Keratinocyte (primary cell): Measurements from ENCODE around the gene USP33. TPM values are rescaled to one million over a fixed set of nuclear protein-coding genes. Genes with fewer than 3 reads are reported as not detected.
A peak's percentile ranks its signal among the peaks of the same experiment; 100 is the strongest.

ENCODE experiments used
- DNase-seq: peaks from one replicate; pipeline ENCODE4 v3.0.0-alpha.2; 2011; ENCODE audit warnings: low read depth, missing footprints, low spot score
- FAIRE-seq: peaks from 2 replicates; lab custom pipeline; 2011; peaks lifted over from hg19 to GRCh38; lab: Jason Lieb, UNC
- H2AFZ ChIP-seq: 2 replicates; pipeline ENCODE4 v1.6.0; 2012; ENCODE audit warnings: low read length, control low read depth, inconsistent platforms; ENCODE audit not compliant: control insufficient read depth
- H3K27ac ChIP-seq: 2 replicates; pipeline ENCODE4 v1.5.1; 2011; ENCODE audit warnings: low read length; ENCODE audit not compliant: control insufficient read depth, insufficient read depth
- H3K27me3 ChIP-seq: 3 replicates; pipeline ENCODE4 v1.6.0; 2011; ENCODE audit warnings: low read length; ENCODE audit not compliant: control insufficient read depth, insufficient read depth; ENCODE audit errors: extremely low read depth
- H3K36me3 ChIP-seq, 2 experiments: 2 replicates in 1 of 2; 3 replicates in 1 of 2; pipeline ENCODE4 v1.5.1; 2011; ENCODE audit warnings: low read length in 2 of 2, mild to moderate bottlenecking in 1 of 2; ENCODE audit not compliant: control insufficient read depth in 2 of 2, insufficient read depth in 2 of 2; ENCODE audit errors: extremely low read depth in 1 of 2
- H3K4me1 ChIP-seq: 3 replicates; pipeline ENCODE4 v1.5.1; 2011; ENCODE audit warnings: low read length; ENCODE audit not compliant: control insufficient read depth, insufficient read depth; ENCODE audit errors: extremely low read depth
- H3K4me2 ChIP-seq: 3 replicates; pipeline ENCODE4 v1.6.0; 2011; ENCODE audit warnings: low read depth, low read length; ENCODE audit not compliant: control insufficient read depth, insufficient read depth; ENCODE audit errors: extremely low read depth
- H3K4me3 ChIP-seq, 3 experiments: fragments of 200-600 bp in 1 of 3; sonication (generic) in 1 of 3; 2 replicates in 2 of 3; 3 replicates in 1 of 3; pipeline ENCODE4 v1.5.1; 2011 to 2016; ENCODE audit warnings: low read length in 3 of 3, mild to moderate bottlenecking in 3 of 3, control low read depth in 2 of 3, inconsistent platforms in 1 of 3, low read depth in 1 of 3, mixed read lengths in 1 of 3, mixed run types in 1 of 3, moderate library complexity in 1 of 3; ENCODE audit not compliant: control insufficient read depth in 2 of 3, insufficient read depth in 2 of 3; ENCODE audit errors: extremely low read depth in 1 of 3
- H3K79me2 ChIP-seq: 2 replicates; pipeline ENCODE4 v1.6.0; 2012; ENCODE audit warnings: low read length; ENCODE audit not compliant: control insufficient read depth, insufficient read depth
- H3K9ac ChIP-seq: 3 replicates; pipeline ENCODE4 v1.6.0; 2011; ENCODE audit warnings: low read length; ENCODE audit not compliant: control insufficient read depth, insufficient read depth; ENCODE audit errors: extremely low read depth
- H3K9me1 ChIP-seq: 3 replicates; pipeline ENCODE4 v1.6.0; 2011; ENCODE audit warnings: low read length; ENCODE audit not compliant: control insufficient read depth, insufficient read depth; ENCODE audit errors: extremely low read depth
- H3K9me3 ChIP-seq: 2 replicates; pipeline ENCODE4 v1.5.1; 2012; ENCODE audit warnings: low read depth, low read length; ENCODE audit not compliant: control insufficient read depth
- H4K20me1 ChIP-seq: 3 replicates; pipeline ENCODE4 v1.6.0; 2011; ENCODE audit warnings: low read length; ENCODE audit not compliant: control insufficient read depth, insufficient read depth; ENCODE audit errors: extremely low read depth
- EZH2 ChIP-seq: IDR thresholded peaks from one replicate; pipeline ENCODE4 v1.6.1; 2012; ENCODE audit warnings: inconsistent platforms, mild to moderate bottlenecking, low read length, moderate library complexity
- dilution Hi-C: fragments of 300-500 bp; cut with MboI; formaldehyde crosslinking; loops from one replicate; pipeline ENCODE4 v1.7.0; 2020; ENCODE audit warnings: low sequenced_read_pairs; ENCODE audit not compliant: extremely low pct_ligation_motif_present
- polyA plus RNA-seq, 5 experiments: library from polyadenylated mRNA; depleted of rRNA in 3 of 5; stranded (reverse) in 3 of 5; stranded (forward) in 1 of 5; unstranded in 1 of 5; fragments of >200 nt; gene quantifications; 1 replicate in 1 of 5; 2 replicates in 3 of 5; 3 replicates in 1 of 5; pipeline versions ENCODE4 v1.2.1 to v1.2.3, GENCODE V29; 2011 to 2012; ENCODE audit warnings: missing spikeins in 2 of 5, low read depth in 1 of 5, low replicate concordance in 1 of 5
- TF ChIP-seq, protein P1 (sequence below), 3 experiments: IDR thresholded peaks in 1 of 3; conservative IDR thresholded peaks in 1 of 3; optimal IDR thresholded peaks in 1 of 3; 2 replicates in 2 of 3; 3 replicates in 1 of 3; pipeline versions ENCODE3 to v1.5.1; 2011; ENCODE audit warnings: low read length in 3 of 3, mild to moderate bottlenecking in 3 of 3, moderate library complexity in 2 of 3, control low read depth in 1 of 3, inconsistent platforms in 1 of 3; ENCODE audit not compliant: insufficient read depth in 2 of 3; ENCODE audit errors: extremely low read depth in 1 of 3

Gene USP33
- polyA plus RNA-seq, 1 donor (not counting 4 experiments of a cell fraction or from before 2014, with no cell fraction given), result 52.0 TPM

- TF ChIP-seq, protein P1, sequence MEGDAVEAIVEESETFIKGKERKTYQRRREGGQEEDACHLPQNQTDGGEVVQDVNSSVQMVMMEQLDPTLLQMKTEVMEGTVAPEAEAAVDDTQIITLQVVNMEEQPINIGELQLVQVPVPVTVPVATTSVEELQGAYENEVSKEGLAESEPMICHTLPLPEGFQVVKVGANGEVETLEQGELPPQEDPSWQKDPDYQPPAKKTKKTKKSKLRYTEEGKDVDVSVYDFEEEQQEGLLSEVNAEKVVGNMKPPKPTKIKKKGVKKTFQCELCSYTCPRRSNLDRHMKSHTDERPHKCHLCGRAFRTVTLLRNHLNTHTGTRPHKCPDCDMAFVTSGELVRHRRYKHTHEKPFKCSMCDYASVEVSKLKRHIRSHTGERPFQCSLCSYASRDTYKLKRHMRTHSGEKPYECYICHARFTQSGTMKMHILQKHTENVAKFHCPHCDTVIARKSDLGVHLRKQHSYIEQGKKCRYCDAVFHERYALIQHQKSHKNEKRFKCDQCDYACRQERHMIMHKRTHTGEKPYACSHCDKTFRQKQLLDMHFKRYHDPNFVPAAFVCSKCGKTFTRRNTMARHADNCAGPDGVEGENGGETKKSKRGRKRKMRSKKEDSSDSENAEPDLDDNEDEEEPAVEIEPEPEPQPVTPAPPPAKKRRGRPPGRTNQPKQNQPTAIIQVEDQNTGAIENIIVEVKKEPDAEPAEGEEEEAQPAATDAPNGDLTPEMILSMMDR (optimal IDR thresholded peaks at IDR 0.05 in 1 of 3, IDR thresholded peaks at IDR 0.05 in 1 of 3, conservative IDR thresholded peaks at IDR 0.05 in 1 of 3; ENCODE audit: extremely low read depth in 1 of 3, insufficient read depth in 2 of 3, low read length in 3 of 3), result peak; percentile 63 to 87 (median 68)
- TF ChIP-seq EZH2, result no peak
- Histone ChIP-seq H3K27me3 (no peaks in the 10 kb centered on the region), H3K9me3 (no peaks in the 10 kb centered on the region), H3K9ac (peak overlapping the region; percentile 91), H4K20me1 (peaks cover 4% of the 10 kb centered on the region), H2AFZ (peak overlapping the region; percentile 87), H3K4me2 (peak overlapping the region; percentile 71), H3K9me1 (no peaks in the 10 kb centered on the region), H3K27ac (peak overlapping the region; percentile 96), H3K4me3 (peak overlapping the region; percentile 63 to 99 (median 69)), H3K36me3 (no peaks in the 10 kb centered on the region), H3K79me2 (peaks cover 40% of the 10 kb centered on the region), H3K4me1 (peaks cover 20% of the 10 kb centered on the region)
- dilution Hi-C loops, result no loop called here
- FAIRE-seq, result no peak
- DNase-seq, result peak; percentile 44
Measured at GRCh38 chr1:77683160-77684148, 76.2 kb downstream of the USP33 start.

DNA sequence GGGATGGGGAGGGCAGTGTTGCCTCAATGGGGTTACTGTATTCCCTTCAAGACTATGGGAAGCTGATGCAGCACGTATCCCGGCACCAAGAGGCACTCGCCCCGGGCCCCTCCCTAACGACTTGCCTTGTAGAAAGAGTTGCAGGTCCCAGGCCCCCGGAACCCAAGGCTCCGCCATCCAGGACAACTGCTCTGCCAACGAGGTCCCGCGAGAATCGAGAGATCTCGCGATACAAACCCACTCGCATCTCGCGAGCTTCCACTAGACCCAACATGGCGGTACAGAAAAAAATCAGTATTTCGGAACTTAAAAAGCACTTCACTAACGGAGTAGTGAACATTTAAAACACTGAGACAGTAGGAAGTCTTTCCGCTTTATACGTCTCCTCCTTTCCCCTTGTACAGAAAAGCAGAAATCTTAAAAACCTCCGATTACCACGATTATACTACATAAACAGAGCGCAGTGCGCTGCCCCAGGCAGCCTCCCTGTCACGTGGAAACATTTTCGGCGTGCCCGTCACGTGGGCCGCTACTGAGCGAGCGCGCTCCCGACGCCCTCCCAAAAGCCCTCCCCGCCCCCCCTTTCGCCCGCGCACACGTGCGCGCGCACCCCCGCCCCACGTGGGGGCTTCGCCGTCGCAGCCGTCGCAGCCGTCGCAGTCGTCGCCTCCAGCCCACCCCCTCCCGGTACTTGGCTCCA is 77.0 kb downstream of the USP33 start, which contains the start of gene ZZZ3:
Gene ZZZ3, minus strand, starts transcription at position 199 of the 700 bp plus-strand sequence. CDS start 49,304 bp downstream, outside the sequence.
- TF ChIP-seq, protein P1 (optimal IDR thresholded peaks at IDR 0.05 in 1 of 3, IDR thresholded peaks at IDR 0.05 in 1 of 3, conservative IDR thresholded peaks at IDR 0.05 in 1 of 3; ENCODE audit: extremely low read depth in 1 of 3, insufficient read depth in 2 of 3, low read length in 3 of 3), result peak in 2 of 3 experiments; percentile 4 to 8
- TF ChIP-seq EZH2, result no peak
- FAIRE-seq (peak; percentile 26), DNase-seq (peak; percentile 79)
- Histone ChIP-seq H3K4me1 (peaks cover 20% of the 10 kb centered on the region), H3K4me2 (peak within 1 kb of the TSS; percentile 91), H3K79me2 (peaks cover 48% of the 10 kb centered on the region), H3K27me3 (no peaks in the 10 kb centered on the region), H3K9me3 (no peaks in the 10 kb centered on the region), H2AFZ (peak within 1 kb of the TSS; percentile 87), H3K4me3 (peak within 1 kb of the TSS; percentile 69 to 99 (median 96)), H3K36me3 (no peaks in the 10 kb centered on the region), H4K20me1 (peaks cover 4% of the 10 kb centered on the region), H3K27ac (peak within 1 kb of the TSS; percentile 96), H3K9ac (peak within 1 kb of the TSS; percentile 91), H3K9me1 (no peaks in the 10 kb centered on the region)
- dilution Hi-C loops, result no loop called here
